GM21786 (cell line): ENCODE measurements around the gene TTYH2.

Experiments
- ATAC-seq: cut with Tn5 transposase; IDR thresholded peaks from one replicate; pipeline ENCODE4 v1.9.1; 2021; ENCODE audit not compliant: unreplicated experiment

TTYH2 gene

DNA sequence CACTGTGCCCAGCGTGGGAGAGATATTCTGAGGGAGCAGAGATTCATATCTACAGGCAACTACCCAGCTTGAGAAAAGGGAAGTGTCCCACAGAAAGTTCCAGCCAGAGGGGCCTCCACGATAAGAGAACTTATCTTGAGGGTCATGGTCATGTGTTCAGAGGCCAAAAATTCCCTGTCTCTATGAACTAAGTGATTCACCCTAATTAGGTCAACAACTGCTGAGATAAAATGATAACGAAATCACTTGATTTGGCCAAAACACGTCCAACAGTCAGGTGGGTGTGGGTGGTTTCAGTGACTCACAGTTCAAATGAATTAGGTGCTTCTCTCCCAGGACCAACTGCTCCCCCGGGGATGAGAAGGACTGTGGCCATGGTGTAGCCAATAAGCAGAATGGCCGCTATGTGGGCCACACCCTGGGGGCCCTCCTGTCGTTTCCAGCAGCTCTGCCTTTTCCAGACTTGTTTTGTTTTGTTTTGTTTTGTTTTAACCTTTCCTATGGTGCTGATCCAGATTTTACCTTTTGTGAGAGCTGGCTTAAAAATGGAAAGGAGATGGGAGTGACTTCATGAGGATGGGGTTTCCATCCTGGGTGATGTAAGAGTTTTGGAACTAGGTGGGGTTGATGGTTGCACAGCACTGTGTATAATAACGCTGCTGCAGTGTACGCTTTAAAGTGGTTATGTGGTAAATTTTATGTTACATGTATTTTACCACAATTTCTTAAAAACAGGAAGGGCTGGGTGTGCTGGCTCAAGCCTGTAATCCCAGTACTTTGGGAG, 69.4 kb downstream of the TTYH2 start:
- no peak for ATAC-seq

- no peak for ATAC-seq
Measured at GRCh38 chr17:74283371-74283673, 70.0 kb downstream of the TTYH2 start.

DNA sequence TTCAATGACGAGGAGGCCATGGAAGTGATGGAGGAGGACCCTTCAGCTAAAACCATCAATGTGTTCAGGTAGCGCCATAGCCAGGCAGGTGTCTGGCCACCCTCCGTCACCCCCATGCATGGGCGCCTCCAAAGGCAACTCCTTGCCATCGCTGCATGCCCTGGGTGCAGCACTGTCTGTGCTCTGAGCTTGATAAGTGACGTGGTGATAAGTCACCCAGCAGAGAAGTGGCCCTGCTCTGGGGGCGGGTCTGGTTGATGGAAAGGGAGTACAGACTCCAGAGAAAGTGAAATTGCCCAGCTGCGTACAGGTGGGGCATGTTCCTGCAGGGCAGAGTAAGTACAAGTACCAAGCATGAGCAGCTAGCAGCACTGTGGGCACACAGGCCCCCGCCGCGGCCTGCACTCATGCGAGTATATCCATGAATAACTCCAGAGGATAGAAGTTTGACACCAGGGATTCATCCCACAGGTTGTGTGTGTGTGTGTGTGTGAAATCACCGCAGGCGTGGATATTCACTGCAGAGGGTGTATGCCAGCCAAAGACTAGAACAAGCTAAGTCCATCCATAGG, 73.7 kb downstream of the TTYH2 start:
- ATAC-seq, result no peak

DNA sequence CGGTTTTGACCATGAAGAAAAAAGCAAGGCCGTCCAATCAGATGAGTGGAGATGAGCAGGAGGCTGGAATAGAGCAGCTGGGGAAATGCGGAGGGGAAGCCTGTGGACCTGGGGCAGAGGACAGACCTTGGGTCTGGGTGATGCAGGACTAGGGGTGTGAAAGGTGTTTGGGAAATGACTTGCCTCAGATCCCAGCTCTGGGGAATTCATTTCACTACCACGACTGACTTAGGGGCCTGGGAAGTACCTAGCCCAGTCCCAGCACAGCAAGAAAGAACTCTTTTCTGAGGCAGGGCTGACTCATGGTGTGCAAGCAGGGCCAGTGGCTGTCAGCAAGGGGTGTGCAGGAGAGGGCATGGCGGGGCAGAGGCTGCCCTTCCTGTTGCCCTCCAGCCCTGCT, 75.4 kb downstream of the TTYH2 start:
- ATAC-seq, result peak; percentile 70

GRCh38 chr17:74289688-74290087, 76.3 kb downstream of the TTYH2 start:
- no peak for ATAC-seq

- no peak for ATAC-seq
Measured at GRCh38 chr17:74290340-74290739, 77.0 kb downstream of the TTYH2 start.

DNA sequence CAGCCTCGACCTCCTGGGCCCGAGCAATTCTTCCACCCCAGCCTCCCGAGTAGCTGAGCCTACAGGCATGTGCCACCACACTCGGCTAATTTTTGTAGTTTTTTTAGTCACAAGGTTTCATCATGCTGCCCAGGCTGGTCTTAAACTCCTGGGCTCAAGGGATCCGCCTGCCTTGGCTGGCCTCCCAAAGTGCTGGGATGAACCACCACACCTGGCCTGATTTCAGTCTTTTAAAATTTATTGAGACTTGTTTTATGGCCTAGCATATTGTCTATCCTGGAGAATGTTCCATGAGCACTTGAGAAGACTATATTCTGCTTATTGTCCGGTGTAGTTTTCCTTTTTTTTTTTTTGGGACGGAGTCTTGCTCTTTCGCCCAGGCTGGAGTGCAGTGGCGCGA, 79.1 kb downstream of the TTYH2 start:
- no peak for ATAC-seq

- ATAC-seq, result no peak
Measured at GRCh38 chr17:74295625-74296547, 82.5 kb downstream of the TTYH2 start.

DNA sequence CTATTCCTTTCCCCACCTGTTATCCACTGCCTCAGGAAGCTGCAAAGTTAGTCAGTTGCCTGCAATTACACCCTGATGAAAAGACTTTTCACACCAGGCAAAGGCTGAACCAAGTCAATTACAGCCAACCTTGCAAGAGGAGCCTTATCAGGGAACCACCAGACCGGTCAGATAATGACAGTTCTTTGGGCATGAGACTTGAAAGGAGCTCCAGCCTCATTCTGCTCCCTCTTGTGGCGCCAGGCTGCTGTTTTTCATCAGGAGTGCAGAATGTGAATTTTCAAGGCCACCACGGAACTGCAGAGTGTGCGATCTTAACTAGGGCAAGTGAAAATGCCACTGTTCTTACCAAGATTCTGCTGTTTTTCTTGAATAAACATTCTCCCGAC, 83.2 kb downstream of the TTYH2 start:
- no peak for ATAC-seq

DNA sequence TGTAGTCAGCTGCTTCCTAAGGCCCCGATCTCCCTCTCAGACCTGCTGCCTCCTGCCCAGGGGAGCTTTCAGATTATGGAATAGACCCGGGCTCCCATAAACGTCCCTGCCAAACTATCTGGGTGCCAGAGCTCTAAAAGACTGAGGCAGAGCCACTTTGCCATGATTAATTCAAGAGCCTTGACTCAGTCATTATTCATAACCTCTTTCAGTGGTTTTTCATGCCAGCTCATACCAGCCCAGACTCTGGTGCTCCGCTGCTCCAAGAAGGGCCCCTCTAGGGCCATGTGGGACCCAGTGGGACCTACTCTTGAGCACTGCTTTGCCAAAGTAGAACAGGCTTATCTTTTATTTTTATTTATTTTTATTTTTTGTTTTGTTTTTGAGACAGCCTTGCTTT, 84.6 kb downstream of the TTYH2 start:
- no peak for ATAC-seq

- ATAC-seq, result no peak
Measured at GRCh38 chr17:74298778-74299177, 85.4 kb downstream of the TTYH2 start.

DNA sequence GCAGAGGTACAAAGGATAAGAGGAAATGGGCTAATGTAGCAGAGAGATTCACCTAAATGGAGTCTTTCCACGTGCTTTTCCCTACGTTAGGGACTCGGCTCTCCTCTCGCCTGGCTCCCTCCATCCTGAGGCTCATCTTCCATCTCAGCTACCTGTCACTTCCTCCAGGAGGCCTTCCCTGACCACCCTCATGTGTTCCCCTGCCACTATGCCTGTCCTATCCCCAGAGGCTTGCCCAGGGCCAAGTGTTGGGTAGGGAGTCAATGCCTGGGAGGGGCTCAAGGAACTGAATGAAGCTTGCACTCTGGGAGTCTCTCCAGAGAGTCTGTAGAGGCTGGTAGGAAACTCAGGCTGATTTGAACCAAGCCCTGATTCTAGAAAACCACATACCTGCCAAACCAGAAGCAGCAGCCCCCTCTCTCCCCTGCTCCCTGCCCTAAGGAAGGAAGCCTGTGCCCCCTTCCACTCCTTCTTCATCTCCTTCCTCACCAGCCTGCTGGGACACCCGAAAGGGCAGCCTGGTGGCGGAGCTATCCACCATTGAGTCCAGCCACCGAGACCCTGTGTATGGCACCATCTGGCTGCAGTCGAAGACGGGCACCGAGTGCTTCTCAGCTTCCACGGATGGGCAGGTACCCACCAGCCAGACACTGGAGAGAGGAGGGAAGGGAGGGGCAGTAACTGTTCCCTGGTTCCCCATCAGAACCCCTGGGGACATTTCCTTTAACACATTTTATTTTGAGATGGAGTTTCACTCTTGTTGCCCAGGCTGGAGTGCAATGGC, 86.0 kb downstream of the TTYH2 start:
- ATAC-seq, result no peak

DNA sequence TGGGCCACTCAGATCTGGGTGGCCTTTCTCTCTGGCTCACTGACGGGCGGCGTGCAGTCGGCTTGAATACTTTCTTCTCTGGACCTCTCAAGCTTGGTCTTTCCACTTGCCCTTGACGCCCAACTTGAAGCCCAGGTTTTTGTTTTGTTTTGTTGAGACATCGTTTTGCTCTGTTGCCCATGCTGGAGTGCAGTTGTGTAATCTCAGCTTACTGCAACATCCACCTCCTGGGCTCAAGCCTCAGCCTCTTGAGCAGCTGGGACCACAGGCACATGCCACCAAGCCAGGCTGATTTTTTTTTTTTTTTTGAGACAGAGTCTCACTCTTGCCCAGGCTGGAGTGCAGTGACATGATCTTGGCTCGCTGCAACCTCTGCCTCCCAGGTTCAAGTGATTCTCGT, 89.9 kb downstream of the TTYH2 start:
- no peak for ATAC-seq

GRCh38 chr17:74304184-74304583, 90.8 kb downstream of the TTYH2 start:
- no peak for ATAC-seq

- ATAC-seq, result no peak
Measured at GRCh38 chr17:74305865-74306654, 92.7 kb downstream of the TTYH2 start.

- ATAC-seq, result no peak
Measured at GRCh38 chr17:74307984-74308773, 94.8 kb downstream of the TTYH2 start.

GRCh38 chr17:74309902-74310301, 96.5 kb downstream of the TTYH2 start:
- no peak for ATAC-seq
